H1 (cell line): ENCODE measurements around the gene ORAI1. TPM values are rescaled to one million over a fixed set of nuclear protein-coding genes. Genes with fewer than 3 reads are reported as not detected.

Experiments
- CTCF ChIA-PET: fragments of 300-600 bp; sonication (Branson Sonifier 250); formaldehyde crosslinking; loops from one replicate; lab custom pipeline; 2021; ENCODE audit not compliant: partially characterized antibody; lab: Charles Lee
- POLR2A ChIA-PET: fragments of 300-600 bp; sonication (Branson Sonifier 250); formaldehyde crosslinking; loops from one replicate; lab custom pipeline; 2021; ENCODE audit warnings: inconsistent platforms; ENCODE audit not compliant: partially characterized antibody; lab: Charles Lee
- DNase-seq, 2 experiments: peaks; one replicate each; pipeline versions ENCODE4 v3.0.0 to v3.0.0-alpha.2; 2010 to 2022; ENCODE audit warnings: low spot score in 2 of 2, low read depth in 1 of 2, mixed read lengths in 1 of 2
- FAIRE-seq: peaks from 2 replicates; lab custom pipeline; 2011; peaks lifted over from hg19 to GRCh38; lab: Jason Lieb, UNC
- H2AFZ ChIP-seq: 2 replicates; pipeline ENCODE4 v1.8.1; 2012; ENCODE audit warnings: low read length, inconsistent platforms
- H2AK5ac ChIP-seq: 2 replicates; pipeline ENCODE4 v1.6.1; 2013; ENCODE audit warnings: low read depth, low read length
- H2BK120ac ChIP-seq: replicated peaks from 2 replicates; pipeline ENCODE3; 2013; ENCODE audit warnings: low read depth, low read length, inconsistent platforms
- H2BK12ac ChIP-seq: 2 replicates; pipeline ENCODE4 v1.6.1; 2013; ENCODE audit warnings: low read depth, low read length
- H2BK15ac ChIP-seq: 2 replicates; pipeline ENCODE4 v1.6.1; 2013; ENCODE audit warnings: low read length
- H2BK20ac ChIP-seq: 2 replicates; pipeline ENCODE4 v1.6.1; 2013; ENCODE audit warnings: low read length
- H2BK5ac ChIP-seq: 2 replicates; pipeline ENCODE4 v1.6.1; 2013; ENCODE audit warnings: low read depth, low read length
- H3K14ac ChIP-seq: 2 replicates; pipeline ENCODE4 v1.6.1; 2013; ENCODE audit warnings: inconsistent platforms; ENCODE audit not compliant: insufficient read length
- H3K18ac ChIP-seq: 2 replicates; pipeline ENCODE4 v1.6.1; 2013; ENCODE audit warnings: low read length; ENCODE audit errors: extremely low read depth
- H3K23ac ChIP-seq: 2 replicates; pipeline ENCODE4 v1.6.1; 2013; ENCODE audit warnings: inconsistent platforms; ENCODE audit not compliant: insufficient read length
- H3K23me2 ChIP-seq: 2 replicates; pipeline ENCODE4 v1.6.1; 2013; ENCODE audit warnings: low read depth, low read length
- H3K27ac ChIP-seq: 2 replicates; pipeline ENCODE4 v1.6.1; 2011; ENCODE audit warnings: low read depth, low read length, inconsistent platforms
- H3K27me3 ChIP-seq, 4 experiments: replicated peaks in 1 of 4; 1 replicate in 1 of 4; 2 replicates in 3 of 4; pipeline versions ENCODE4 v1.6.1 to v1.8.1; 2011 to 2013; ENCODE audit warnings: low read length in 3 of 4, mild to moderate bottlenecking in 3 of 4, inconsistent platforms in 2 of 4, mixed read lengths in 2 of 4, moderate library complexity in 1 of 4; ENCODE audit not compliant: control insufficient read depth in 3 of 4, insufficient read depth in 3 of 4; ENCODE audit errors: extremely low read depth in 1 of 4
- H3K36me3 ChIP-seq, 4 experiments: 2 replicates each; pipeline versions ENCODE4 v1.6.1 to v1.8.1; 2011 to 2013; ENCODE audit warnings: mild to moderate bottlenecking in 4 of 4, low read length in 3 of 4, moderate library complexity in 2 of 4, control low read depth in 1 of 4, inconsistent platforms in 1 of 4; ENCODE audit not compliant: insufficient read depth in 4 of 4, control insufficient read depth in 2 of 4
- H3K4ac ChIP-seq: replicated peaks from 2 replicates; pipeline ENCODE3; 2013; ENCODE audit warnings: low read length, low read depth, mixed read lengths, inconsistent platforms; ENCODE audit not compliant: insufficient read length
- H3K4me1 ChIP-seq, 4 experiments: replicated peaks in 1 of 4; 1 replicate in 1 of 4; 2 replicates in 3 of 4; pipeline versions ENCODE4 v1.6.1 to v1.8.1; 2011 to 2013; ENCODE audit warnings: low read length in 3 of 4, inconsistent platforms in 2 of 4, mixed read lengths in 1 of 4; ENCODE audit not compliant: insufficient read depth in 4 of 4, control insufficient read depth in 3 of 4
- H3K4me2 ChIP-seq, 2 experiments: 2 replicates each; pipeline versions ENCODE4 v1.6.1 to v1.8.1; 2011 to 2013; ENCODE audit warnings: low read depth in 2 of 2, low read length in 2 of 2, control low read depth in 1 of 2, inconsistent platforms in 1 of 2, mild to moderate bottlenecking in 1 of 2; ENCODE audit not compliant: insufficient read depth in 1 of 2
- H3K4me3 ChIP-seq, 4 experiments: fragments of 200-600, 300-600 bp in 1 of 4; sonication (generic), shearing (Covaris generic), sonication (Bioruptor Twin) in 1 of 4; 2 replicates each; pipeline versions ENCODE4 v1.5.1 to v1.8.1; 2011 to 2016; ENCODE audit warnings: low read length in 4 of 4, low read depth in 3 of 4, control low read depth in 2 of 4, inconsistent platforms in 2 of 4, mild to moderate bottlenecking in 2 of 4, mixed read lengths in 1 of 4, moderate library complexity in 1 of 4; ENCODE audit not compliant: insufficient read depth in 2 of 4; ENCODE audit errors: extremely low read depth in 1 of 4
- H3K56ac ChIP-seq: replicated peaks from 2 replicates; pipeline ENCODE3; 2013; ENCODE audit warnings: low read depth, mild to moderate bottlenecking, mixed read lengths, low read length, inconsistent platforms; ENCODE audit not compliant: insufficient read length
- H3K79me1 ChIP-seq: 2 replicates; pipeline ENCODE4 v1.6.1; 2013; ENCODE audit warnings: low read depth, low read length, control low read depth
- H3K79me2 ChIP-seq, 2 experiments: 2 replicates each; pipeline versions ENCODE4 v1.6.1 to v1.8.1; 2012 to 2013; ENCODE audit warnings: low read length in 2 of 2, mild to moderate bottlenecking in 2 of 2, inconsistent platforms in 1 of 2; ENCODE audit not compliant: insufficient read depth in 2 of 2, control insufficient read depth in 1 of 2
- H3K9ac ChIP-seq, 4 experiments: replicated peaks in 1 of 4; 1 replicate in 1 of 4; 2 replicates in 3 of 4; pipeline versions ENCODE4 v1.6.1 to v1.8.1; 2011 to 2013; ENCODE audit warnings: low read depth in 3 of 4, low read length in 3 of 4, control low read depth in 2 of 4, mild to moderate bottlenecking in 2 of 4, moderate library complexity in 2 of 4, inconsistent platforms in 1 of 4; ENCODE audit errors: extremely low read depth in 1 of 4
- H3K9me3 ChIP-seq, 2 experiments: 2 replicates each; pipeline versions ENCODE4 v1.6.1 to v1.8.1; 2012 to 2013; ENCODE audit warnings: mild to moderate bottlenecking in 2 of 2, moderate library complexity in 2 of 2, control low read depth in 1 of 2, inconsistent platforms in 1 of 2, low read depth in 1 of 2, low read length in 1 of 2, mixed read lengths in 1 of 2; ENCODE audit not compliant: insufficient read depth in 2 of 2
- H4K20me1 ChIP-seq, 2 experiments: replicated peaks in 1 of 2; 2 replicates each; pipeline versions ENCODE3 to v1.8.1; 2011 to 2013; ENCODE audit warnings: inconsistent platforms in 2 of 2, low read length in 2 of 2, mild to moderate bottlenecking in 1 of 2; ENCODE audit not compliant: insufficient read depth in 2 of 2, control insufficient read depth in 1 of 2
- H4K5ac ChIP-seq: 2 replicates; pipeline ENCODE4 v1.6.1; 2013; ENCODE audit warnings: low read length, low read depth, mixed read lengths, inconsistent platforms; ENCODE audit not compliant: insufficient read length
- H4K8ac ChIP-seq: 2 replicates; pipeline ENCODE4 v1.8.0; 2013; ENCODE audit warnings: mild to moderate bottlenecking, moderate library complexity, low read length, inconsistent platforms; ENCODE audit not compliant: insufficient read depth; ENCODE audit errors: extremely low read depth
- H4K91ac ChIP-seq: replicated peaks from 2 replicates; pipeline ENCODE3; 2013; ENCODE audit warnings: low read length, mixed read lengths, inconsistent platforms; ENCODE audit not compliant: insufficient read length
- ASH2L ChIP-seq: fragments of 200-600, 300-600 bp; sonication (generic); IDR thresholded peaks from one replicate; pipeline ENCODE4 v1.7.1; 2017; ENCODE audit warnings: low read length
- CEBPB ChIP-seq: IDR thresholded peaks from 2 replicates; pipeline ENCODE4 v1.6.1; 2012; ENCODE audit warnings: low read depth, low read length
- JUN ChIP-seq: IDR thresholded peaks from 2 replicates; pipeline ENCODE4 v1.6.1; 2011; ENCODE audit warnings: low read depth, mild to moderate bottlenecking, improper control_type of control experiment, low read length
- PHF8 ChIP-seq: fragments of 200-600 bp; sonication (generic); conservative IDR thresholded peaks from 2 replicates; pipeline ENCODE4 v1.7.1; 2012; ENCODE audit warnings: low read depth, mild to moderate bottlenecking, inconsistent platforms, low read length, moderate library complexity
- POU5F1 ChIP-seq: IDR thresholded peaks from 2 replicates; pipeline ENCODE4 v1.6.1; 2011; ENCODE audit warnings: low read depth, mild to moderate bottlenecking, low read length, moderate library complexity
- SIN3A ChIP-seq, 2 experiments: IDR thresholded peaks in 1 of 2; conservative IDR thresholded peaks in 1 of 2; 2 replicates each; pipeline ENCODE4 v1.6.1; 2011 to 2012; ENCODE audit warnings: low read length in 2 of 2, improper control_type of control experiment in 1 of 2, low read depth in 1 of 2, mild to moderate bottlenecking in 1 of 2
- SIX5 ChIP-seq: IDR thresholded peaks from 2 replicates; pipeline ENCODE4 v1.6.1; 2011; ENCODE audit warnings: mild to moderate bottlenecking, low read depth, low read length
- SP1 ChIP-seq: IDR thresholded peaks from 2 replicates; pipeline ENCODE4 v1.6.1; 2011; ENCODE audit warnings: low read depth, low read length
- SP2 ChIP-seq: IDR thresholded peaks from 2 replicates; pipeline ENCODE4 v1.6.1; 2012; ENCODE audit warnings: mild to moderate bottlenecking, low read length, inconsistent platforms
- TAF1 ChIP-seq: IDR thresholded peaks from 2 replicates; pipeline ENCODE4 v1.6.1; 2011; ENCODE audit warnings: mild to moderate bottlenecking, low read depth, low read length
- TEAD4 ChIP-seq: IDR thresholded peaks from 2 replicates; pipeline ENCODE4 v1.6.1; 2012; ENCODE audit warnings: low read depth, low read length, inconsistent platforms, mixed read lengths
- ZNF274 ChIP-seq: IDR thresholded peaks from 2 replicates; pipeline ENCODE4 v1.7.0; 2012; ENCODE audit warnings: low read length, borderline replicate concordance; ENCODE audit errors: extremely low read depth
- WGBS, 2 experiments: shearing (Covaris generic) in 1 of 2; methylation state at CpG; one replicate each; pipeline versions ENCODE4 v1.1.6 to v1.1.7; 2013 to 2015; ENCODE audit warnings: low lambda C conversion rate in 2 of 2, mixed read lengths in 2 of 2, inconsistent platforms in 1 of 2, low coverage in 1 of 2, missing lambda C conversion rate in 1 of 2; ENCODE audit not compliant: insufficient replicate concordance in 2 of 2, insufficient coverage in 1 of 2, insufficient read length in 1 of 2; ENCODE audit errors: extremely low coverage in 1 of 2, missing lambda C conversion rate in 1 of 2; 5-methylcytosine and 5-hydroxymethylcytosine counted together
- polyA plus RNA-seq, 7 experiments: library from polyadenylated mRNA; depleted of rRNA in 3 of 7; stranded (reverse) in 5 of 7; unstranded in 2 of 7; fragments of >200 nt in 5 of 7; fragments of 200-250 nt in 2 of 7; gene quantifications; 1 replicate in 5 of 7; 2 replicates in 1 of 7; 4 replicates in 1 of 7; pipeline versions ENCODE4 v1.2.1 to v1.2.3, GENCODE V29; 2011 to 2013; ENCODE audit warnings: missing spikeins in 2 of 7, mixed read lengths in 2 of 7
- total RNA-seq: library from RNA; stranded (reverse); fragmentation: NEBNext Ultra II Directional; extraction: Animal tissue kit (Norgen Biotek cat#: 25700); gene quantifications from 2 replicates; pipeline ENCODE4 v1.2.1, GENCODE V29; 2021

The ORAI1 gene
- total and polyA plus RNA-seq, 2 of the 8 experiments (the other 6 are each of a cell fraction or from before 2014, with no cell fraction given) = 29.9 to 71.5 TPM

DNA sequence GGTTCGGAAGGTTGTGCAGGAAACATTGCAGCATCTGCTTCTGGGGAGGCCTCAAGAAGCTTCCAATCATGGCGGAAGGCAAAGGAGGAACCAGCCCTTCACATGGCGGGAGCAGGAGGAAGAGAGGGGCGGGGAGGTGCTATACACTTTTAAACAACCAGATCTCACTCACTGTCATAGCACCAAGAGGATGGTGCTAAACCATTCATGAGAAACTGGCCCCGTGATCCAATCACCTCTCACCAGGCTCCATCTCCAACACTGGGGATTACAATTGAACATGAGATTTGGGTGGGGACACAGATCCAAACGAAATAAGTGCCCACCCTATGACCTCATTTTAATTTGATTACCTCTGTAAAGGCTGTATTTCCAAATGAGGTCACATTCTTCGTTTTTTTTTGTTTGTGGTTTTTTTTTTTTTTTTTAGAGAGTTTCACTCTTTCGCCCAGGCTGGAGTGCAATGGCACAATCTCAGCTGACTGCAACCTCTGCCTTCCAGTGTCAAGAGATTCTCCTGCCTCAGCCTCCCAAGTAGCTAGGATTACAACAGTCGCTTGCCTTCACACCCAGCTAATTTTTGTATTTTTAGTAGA lies 11.4 kb upstream of the ORAI1 start:
- Histone ChIP-seq H3K4me3 (no peak overlapping the region), H2AFZ (no peak overlapping the region), H3K79me1 (no peaks in the 10 kb centered on the region), H2BK5ac (no peak overlapping the region), H3K79me2 (no peaks in the 10 kb centered on the region), H4K20me1 (no peaks in the 10 kb centered on the region), H3K18ac (no peak overlapping the region), H3K9ac (no peak overlapping the region), H3K27me3 (no peaks in the 10 kb centered on the region), H3K4ac (no peak overlapping the region), H3K23ac (no peak overlapping the region), H2BK120ac (no peak overlapping the region), H3K36me3 (no peaks in the 10 kb centered on the region), H4K91ac (no peak overlapping the region), H4K8ac (no peak overlapping the region), H3K56ac (no peak overlapping the region), H2AK5ac (no peak overlapping the region), H3K23me2 (no peaks in the 10 kb centered on the region), H2BK15ac (no peak overlapping the region), H3K4me2 (no peak overlapping the region), H3K4me1 (peaks cover 0 to 6% (median 3%) of the 10 kb centered on the region in 4 experiments; a peak in 3 of 7 replicates), H2BK20ac (no peak overlapping the region), H3K9me3 (no peaks in the 10 kb centered on the region), H3K14ac (no peak overlapping the region), H2BK12ac (no peak overlapping the region), H4K5ac (no peak overlapping the region), H3K27ac (no peak overlapping the region)
- no peak for DNase-seq
- ChIA-PET POLR2A (interaction anchor here (6.7 to 6.9 kb wide), 2 partner anchors 14 to 36 kb away, joined by 53 to 104 read pairs; partner anchors contain the start of gene KDM2B), CTCF (interaction anchor here (0.6 to 3.4 kb wide), 3 partner anchors 8 to 15 kb away, joined by 3 to 13 read pairs (median 8); no protein-coding TSS in a partner anchor)
- TF ChIP-seq SIN3A (conservative IDR thresholded peaks at IDR 0.05 in 1 of 2, IDR thresholded peaks at IDR 0.05 in 1 of 2; ENCODE audit: low read depth in 1 of 2, low read length in 2 of 2) (no peak), POU5F1 (no peak), SIX5 (no peak), ZNF274 (no peak), TAF1 (no peak), JUN (no peak), ASH2L (no peak), PHF8 (no peak), SP2 (no peak), TEAD4 (no peak), SP1 (no peak), CEBPB (no peak)
- WGBS, 2 experiments = 90% methylated on average over 9 of the region's 9 CpGs; no CpG with 5 or more reads in 1 of the 2 experiments
- no peak for FAIRE-seq
